ENCODE measurements around the gene GLTP. TPM values are rescaled to one million over a fixed set of nuclear protein-coding genes. Genes with fewer than 3 reads are reported as not detected.
A peak's percentile ranks its signal among the peaks of the same experiment; 100 is the strongest.

GLTP gene
- total and polyA plus RNA-seq, 2 of the 13 experiments (the other 11 are each of a cell fraction or from before 2014, with no cell fraction given): 10.7 to 12.9 TPM

- TF ChIP-seq ZNF576 (CRISPR knock-in tag; IDR thresholded peaks at IDR 0.05): peak; percentile 28; the same call in 1 of the 2 replicates
- no peak for TF ChIP-seq GMEB2 (CRISPR knock-in tag; IDR thresholded peaks at IDR 0.05; ENCODE audit: low read depth)
- TF ChIP-seq ZNF562 (CRISPR knock-in tag; IDR thresholded peaks at IDR 0.05; ENCODE audit: borderline replicate concordance): no peak
- no peak for TF ChIP-seq HDAC6 (IDR thresholded peaks at IDR 0.05; ENCODE audit: low read depth, low read length)
- TF ChIP-seq ZNF441 (CRISPR knock-in tag; IDR thresholded peaks at IDR 0.05; ENCODE audit: borderline replicate concordance): no peak
- no peak for TF ChIP-seq ZNF30 (CRISPR knock-in tag; IDR thresholded peaks at IDR 0.05)
- TF ChIP-seq SP4 (CRISPR knock-in tag; IDR thresholded peaks at IDR 0.05): no peak; the same call in 1 of the 2 replicates
- TF ChIP-seq ARID5B (CRISPR knock-in tag; IDR thresholded peaks at IDR 0.05): peak; percentile 63
- no peak for TF ChIP-seq CHD4 (IDR thresholded peaks at IDR 0.05; ENCODE audit: borderline replicate concordance, low read length)
- no peak for TF ChIP-seq ZFP36 (IDR thresholded peaks at IDR 0.05; ENCODE audit: borderline replicate concordance, low read depth, low read length, partially characterized antibody)
- TF ChIP-seq ZNF552 (CRISPR knock-in tag; IDR thresholded peaks at IDR 0.05; ENCODE audit: borderline replicate concordance): peak; percentile 85; the same call in 1 of the 2 replicates
- TF ChIP-seq ZZZ3 (CRISPR knock-in tag; IDR thresholded peaks at IDR 0.05; ENCODE audit: borderline replicate concordance): peak; percentile 70; the same call in 1 of the 2 replicates
- TF ChIP-seq NFRKB (IDR thresholded peaks at IDR 0.05): no peak
- no peak for TF ChIP-seq MBD4 (IDR thresholded peaks at IDR 0.05; ENCODE audit: borderline replicate concordance, low read length)
- TF ChIP-seq TAF15 (IDR thresholded peaks at IDR 0.05; ENCODE audit: low read depth, low read length, poor library complexity, severe bottlenecking): no peak
- TF ChIP-seq GTF3A (CRISPR knock-in tag; conservative IDR thresholded peaks at IDR 0.05): no peak
- peak; percentile 23; the same call in 1 of the 2 replicates for TF ChIP-seq HOXA5 (CRISPR knock-in tag; IDR thresholded peaks at IDR 0.05)
- no peak; the same call in 1 of the 2 replicates for TF ChIP-seq TOPORS (CRISPR knock-in tag; IDR thresholded peaks at IDR 0.05)
- no peak; the same call in 1 of the 2 replicates for TF ChIP-seq NR1H2 (CRISPR knock-in tag; IDR thresholded peaks at IDR 0.05; ENCODE audit: borderline replicate concordance, low read depth)
- TF ChIP-seq ZFP37 (CRISPR knock-in tag; IDR thresholded peaks at IDR 0.05; ENCODE audit: borderline replicate concordance): no peak
- TF ChIP-seq TMF1 (CRISPR knock-in tag; IDR thresholded peaks at IDR 0.05; ENCODE audit: low read depth): peak; percentile 49; the same call in 1 of the 2 replicates
- TF ChIP-seq NKX3-1 (CRISPR knock-in tag; IDR thresholded peaks at IDR 0.05): no peak
These were observed 19.7 kb upstream of the GLTP start, which contains the start of gene TCHP (continued) for GRCh38 chr12:109899783-109900751.
